IPS-20b (cell line): ENCODE results near the gene KRTAP5-3.

Source experiments
- H3K27ac ChIP-seq: one replicate; pipeline ENCODE4 v1.5.1; 2013; ENCODE audit warnings: low read length
- H3K27me3 ChIP-seq: 2 replicates; pipeline ENCODE4 v1.6.1; 2013; ENCODE audit warnings: mild to moderate bottlenecking, low read length, inconsistent platforms; ENCODE audit not compliant: insufficient read depth
- H3K36me3 ChIP-seq: 2 replicates; pipeline ENCODE4 v1.6.1; 2013; ENCODE audit warnings: low read depth, mild to moderate bottlenecking, inconsistent platforms, low read length, moderate library complexity; ENCODE audit not compliant: insufficient read depth
- H3K4me1 ChIP-seq: 2 replicates; pipeline ENCODE4 v1.6.1; 2013; ENCODE audit warnings: mild to moderate bottlenecking, control low read depth, inconsistent platforms, low read length, moderate library complexity; ENCODE audit not compliant: insufficient read depth
- H3K4me3 ChIP-seq: 2 replicates; pipeline ENCODE4 v1.5.1; 2013; ENCODE audit warnings: mild to moderate bottlenecking, low read length, inconsistent platforms
- H3K9ac ChIP-seq: 2 replicates; pipeline ENCODE4 v1.6.1; 2013; ENCODE audit warnings: low read depth, mild to moderate bottlenecking, inconsistent platforms, low read length, moderate library complexity
- H3K9me3 ChIP-seq: 2 replicates; pipeline ENCODE4 v1.6.1; 2013; ENCODE audit warnings: mild to moderate bottlenecking, low read depth, low read length, inconsistent platforms; ENCODE audit not compliant: insufficient read depth

KRTAP5-3 gene

DNA sequence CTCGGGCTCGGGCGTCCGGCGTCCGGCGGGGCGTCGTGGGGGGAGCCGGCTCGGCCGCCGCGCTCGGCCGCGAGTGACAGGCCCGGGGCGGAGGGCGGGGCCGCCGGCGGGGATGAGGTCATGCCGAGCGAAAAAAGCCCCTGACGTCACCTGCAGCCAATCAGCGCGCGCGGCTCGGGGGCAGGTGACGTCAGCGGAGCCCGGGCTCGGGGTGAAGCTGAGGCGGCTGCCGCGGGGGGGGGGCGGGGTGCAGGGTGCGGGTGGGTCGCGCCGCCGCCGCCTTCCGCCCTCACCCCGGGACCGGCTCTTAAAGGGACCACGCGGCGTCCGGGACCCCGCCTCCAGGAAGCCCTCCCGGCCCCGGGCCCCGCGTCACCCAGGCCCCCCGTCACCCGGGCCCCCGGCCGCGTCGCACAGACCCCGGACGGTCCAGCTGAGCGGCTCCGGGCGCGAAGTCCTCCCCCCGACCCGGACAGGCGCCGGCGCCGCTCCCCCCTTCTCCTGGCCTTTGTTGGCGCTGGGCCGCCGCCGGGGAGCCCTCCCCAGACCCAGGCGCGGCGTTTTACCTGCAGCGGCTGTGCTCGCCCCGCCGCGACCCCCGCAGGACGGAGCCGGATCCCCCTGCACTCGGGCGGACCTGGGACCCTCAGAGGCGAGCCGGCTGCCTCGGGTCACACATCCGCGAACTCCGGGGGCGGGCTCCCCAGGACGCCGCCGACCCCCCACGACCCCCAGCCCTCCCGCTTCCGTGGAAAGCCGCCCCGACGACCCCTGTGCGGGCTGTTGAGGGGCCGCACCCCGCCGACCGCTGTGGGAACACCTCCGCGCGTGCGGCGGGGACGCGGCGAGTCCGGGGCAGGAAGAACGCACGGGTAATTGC lies 35.8 kb downstream of the KRTAP5-3 start, which contains the start of gene DUSP8:
Gene DUSP8, minus strand, starts transcription at position 75 of the 880 bp plus-strand sequence. CDS start 6,445 bp downstream, outside the sequence.
- peaks cover 9% of the 10 kb centered on the region for H3K4me1 ChIP-seq
- peaks cover 76% of the 10 kb centered on the region for H3K27me3 ChIP-seq
- H3K9ac ChIP-seq = no peak within 1 kb of the TSS
- H3K36me3 ChIP-seq = no peaks in the 10 kb centered on the region
- no peak within 1 kb of the TSS for H3K27ac ChIP-seq
- peak within 1 kb of the TSS; percentile 52; the same call in 1 of the 2 replicates for H3K4me3 ChIP-seq
- H3K9me3 ChIP-seq = no peaks in the 10 kb centered on the region

DNA sequence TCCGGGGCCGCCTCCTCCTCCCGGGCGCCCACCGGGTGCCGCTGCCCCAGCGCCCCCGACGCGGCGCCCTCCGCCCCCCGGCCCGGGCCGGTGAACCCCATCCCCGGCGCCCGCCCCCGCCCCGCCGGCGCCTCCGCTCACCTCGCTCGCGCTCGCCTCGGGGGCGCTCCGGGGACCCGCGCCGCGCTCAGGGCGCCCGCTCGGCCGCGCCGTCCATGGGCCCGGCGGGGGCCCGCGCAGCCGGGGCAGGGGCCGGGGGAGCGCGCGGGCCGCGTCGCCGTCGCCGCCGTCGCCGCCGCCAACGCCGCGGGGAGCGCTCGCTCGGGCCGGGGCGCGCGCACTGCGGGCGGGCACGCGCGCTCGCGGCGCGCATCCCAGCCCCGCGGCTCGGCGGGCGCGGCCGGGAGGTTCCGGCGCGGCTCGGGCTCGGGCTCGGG lies 36.5 kb downstream of the KRTAP5-3 start:
- Histone ChIP-seq H3K9me3 (no peaks in the 10 kb centered on the region), H3K4me3 (no peak overlapping the region), H3K36me3 (no peaks in the 10 kb centered on the region), H3K9ac (no peak overlapping the region), H3K27ac (no peak overlapping the region), H3K4me1 (peaks cover 9% of the 10 kb centered on the region), H3K27me3 (peaks cover 75% of the 10 kb centered on the region)

DNA sequence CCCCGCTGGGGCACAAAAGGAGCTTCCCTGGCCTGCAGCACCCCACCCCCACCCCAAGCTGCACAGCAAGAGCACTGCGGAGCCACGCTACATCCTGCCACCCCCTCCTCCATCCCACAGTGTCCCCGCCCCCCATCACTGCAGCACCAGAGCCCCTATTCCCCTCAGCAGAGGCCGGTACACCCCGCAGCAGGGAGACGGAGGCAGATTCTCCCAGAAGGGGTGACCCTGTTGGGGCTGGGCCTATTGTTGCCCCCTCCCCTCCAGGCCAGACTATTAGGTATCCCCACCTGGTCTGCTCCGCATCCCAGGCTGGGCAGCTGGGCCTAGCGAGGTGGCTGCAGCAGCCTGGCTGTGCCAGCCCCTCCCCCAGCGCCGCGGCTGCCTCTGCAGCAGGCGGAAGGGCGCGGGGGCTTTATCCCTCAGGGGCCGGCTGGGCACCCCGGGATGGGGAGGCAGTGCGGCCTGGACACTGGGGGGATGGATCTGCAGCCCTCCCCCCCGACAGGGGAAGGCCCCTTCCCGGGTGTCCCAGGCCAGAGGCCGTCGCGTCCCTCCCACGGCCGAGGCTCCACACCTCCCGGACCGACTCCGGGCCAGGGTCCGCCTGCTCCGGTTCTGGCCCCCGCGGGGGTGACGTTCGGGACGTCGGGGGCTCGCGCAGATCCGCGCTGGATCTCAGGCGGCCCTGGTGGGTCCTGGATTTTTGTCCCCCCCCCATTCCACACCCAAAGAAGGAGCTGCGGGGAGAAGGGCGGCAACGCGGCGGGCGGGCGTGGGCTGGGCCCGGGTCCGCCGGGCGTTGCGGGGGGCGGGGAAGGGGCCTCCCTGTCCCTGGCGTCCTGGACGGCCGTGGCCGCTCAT lies 37.1 kb downstream of the KRTAP5-3 start:
- H3K9ac ChIP-seq = no peak overlapping the region

DNA sequence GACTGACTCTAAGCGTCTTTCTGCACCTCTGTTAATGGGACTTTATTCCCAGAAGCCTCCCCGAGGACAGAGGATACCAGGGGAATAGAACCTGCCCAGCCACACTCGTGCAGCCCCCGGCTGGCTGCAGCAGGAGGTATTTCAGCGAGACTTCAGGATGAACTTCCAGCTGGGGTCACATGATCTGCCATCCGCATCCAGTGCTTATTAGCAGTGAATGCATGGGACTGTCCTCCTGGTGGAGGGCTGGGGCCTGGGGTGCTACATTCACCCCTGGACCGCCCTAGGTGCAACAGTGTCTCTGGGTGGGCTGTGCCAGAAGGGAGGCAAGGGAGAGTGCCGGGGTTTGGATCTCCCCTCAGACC lies 37.8 kb downstream of the KRTAP5-3 start:
- Histone ChIP-seq H3K27me3 (peaks cover 64% of the 10 kb centered on the region), H3K36me3 (no peaks in the 10 kb centered on the region), H3K4me3 (peak overlapping the region; percentile 52; the same call in 1 of the 2 replicates), H3K4me1 (peaks cover 9% of the 10 kb centered on the region), H3K9ac (no peak overlapping the region), H3K27ac (no peak overlapping the region), H3K9me3 (no peaks in the 10 kb centered on the region)

More for the DNA sequence above, 37.1 kb downstream of the KRTAP5-3 start:
- Histone ChIP-seq H3K4me3 (peak overlapping the region; percentile 52; the same call in 1 of the 2 replicates), H3K27me3 (peaks cover 70% of the 10 kb centered on the region), H3K36me3 (no peaks in the 10 kb centered on the region), H3K9me3 (no peaks in the 10 kb centered on the region), H3K27ac (no peak overlapping the region), H3K4me1 (peaks cover 9% of the 10 kb centered on the region)

DNA sequence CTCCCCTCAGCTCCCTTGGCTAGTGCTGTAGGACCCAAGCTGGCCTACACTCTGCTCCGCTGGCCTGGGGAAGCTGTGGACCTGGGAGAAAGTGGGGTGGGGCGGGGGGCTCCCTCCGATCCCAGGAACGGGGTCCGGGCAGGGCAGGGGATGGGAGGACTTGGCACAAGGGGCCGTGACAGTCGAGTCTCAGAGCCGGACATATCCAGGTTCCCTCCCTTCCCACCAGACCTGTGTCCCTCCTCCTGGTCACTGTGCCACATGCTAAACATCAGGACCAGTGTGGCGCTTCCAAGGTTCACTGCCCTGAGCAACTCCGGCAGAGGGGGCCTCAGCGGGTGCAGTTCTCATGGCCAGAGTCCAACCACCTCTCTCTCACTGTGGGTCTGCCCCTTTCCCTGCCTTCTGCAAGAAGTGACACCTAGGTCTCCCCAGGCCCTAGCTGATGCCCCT lies 38.2 kb downstream of the KRTAP5-3 start:
- H3K4me1 ChIP-seq = peaks cover 9% of the 10 kb centered on the region
- no peaks in the 10 kb centered on the region for H3K36me3 ChIP-seq
- peaks cover 61% of the 10 kb centered on the region for H3K27me3 ChIP-seq
- H3K4me3 ChIP-seq = no peak overlapping the region
- H3K27ac ChIP-seq = no peak overlapping the region
- H3K9ac ChIP-seq = no peak overlapping the region
- H3K9me3 ChIP-seq = no peaks in the 10 kb centered on the region

DNA sequence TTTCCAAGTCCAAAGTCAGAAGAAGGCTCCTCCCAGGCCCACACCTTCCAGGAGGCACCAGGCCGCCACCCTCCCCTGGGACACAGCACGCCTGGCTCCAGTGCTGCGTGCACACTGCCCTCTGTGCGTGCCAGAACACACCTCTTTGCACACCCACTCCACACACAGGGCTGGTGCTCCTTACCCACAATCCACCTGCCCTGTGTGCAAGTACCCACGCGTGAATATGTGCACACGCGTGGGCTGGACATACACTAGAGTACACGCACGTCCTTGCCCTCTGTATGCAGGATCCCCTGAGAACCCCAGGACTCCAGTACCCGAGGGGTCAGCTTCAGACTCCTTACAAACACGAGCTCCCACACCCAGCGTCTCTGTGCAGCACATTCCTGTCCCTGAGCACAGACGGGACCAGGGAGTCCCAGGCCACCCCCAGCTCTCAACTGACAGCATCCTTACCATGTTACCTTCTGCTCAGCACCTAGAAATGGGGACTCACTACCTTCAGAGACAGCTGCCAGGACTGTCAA lies 38.9 kb downstream of the KRTAP5-3 start:
- H3K4me1 ChIP-seq = peaks cover 14% of the 10 kb centered on the region
- no peak overlapping the region for H3K9ac ChIP-seq

DNA sequence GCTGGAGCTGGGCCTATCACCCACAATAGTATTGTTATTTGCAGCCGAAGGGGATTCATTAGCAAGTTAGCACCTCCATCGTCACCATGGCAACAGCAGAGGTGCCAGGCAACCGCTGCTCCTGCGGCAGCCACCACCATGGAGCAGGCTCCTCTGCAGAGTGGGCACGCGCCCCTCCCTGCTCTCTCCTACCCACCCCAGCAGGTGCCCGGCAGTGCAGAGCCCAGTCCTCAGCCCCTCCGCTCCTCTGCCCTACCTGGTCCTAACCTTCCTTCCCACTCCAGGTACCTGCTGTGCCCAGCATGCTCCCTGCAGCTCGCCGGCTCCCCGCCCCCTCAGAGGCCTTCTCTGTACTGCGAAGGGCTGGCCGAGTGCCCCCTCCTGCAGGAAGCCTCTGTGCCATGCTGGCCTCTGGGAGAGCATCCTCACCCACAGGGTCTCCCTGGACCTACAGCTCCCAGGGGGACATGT lies 39.8 kb downstream of the KRTAP5-3 start:
- Histone ChIP-seq H3K27ac (no peak overlapping the region), H3K27me3 (peaks cover 52% of the 10 kb centered on the region), H3K4me1 (peaks cover 14% of the 10 kb centered on the region), H3K4me3 (no peak overlapping the region), H3K36me3 (no peaks in the 10 kb centered on the region), H3K9me3 (no peaks in the 10 kb centered on the region), H3K9ac (no peak overlapping the region)

More for the DNA sequence above, 38.9 kb downstream of the KRTAP5-3 start:
- no peaks in the 10 kb centered on the region for H3K36me3 ChIP-seq
- peaks cover 61% of the 10 kb centered on the region for H3K27me3 ChIP-seq
- no peaks in the 10 kb centered on the region for H3K9me3 ChIP-seq
- H3K27ac ChIP-seq = no peak overlapping the region
- no peak overlapping the region for H3K4me3 ChIP-seq

DNA sequence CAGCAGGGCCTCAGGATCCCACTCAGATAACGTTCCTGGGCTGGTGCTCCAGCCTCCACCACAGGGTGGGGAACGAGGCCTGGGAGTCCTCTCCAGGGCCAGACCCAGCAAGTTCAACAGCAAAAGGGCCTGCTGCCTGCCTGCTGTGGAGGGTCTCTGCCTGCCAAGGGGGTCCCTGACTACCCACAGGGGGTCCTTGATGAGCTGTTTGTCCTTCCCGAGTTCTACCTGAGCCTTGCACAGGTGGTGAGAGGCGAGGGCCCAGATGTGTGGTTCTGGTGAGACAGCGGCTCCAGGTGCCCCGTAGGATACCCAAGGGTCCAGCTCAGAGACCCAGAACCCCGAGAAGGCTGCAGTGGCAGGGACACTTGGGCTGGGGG lies 40.6 kb downstream of the KRTAP5-3 start:
- no peak overlapping the region for H3K9ac ChIP-seq
- H3K4me1 ChIP-seq = peaks cover 14% of the 10 kb centered on the region
- H3K4me3 ChIP-seq = no peak overlapping the region
- H3K27me3 ChIP-seq = peaks cover 45% of the 10 kb centered on the region
- H3K9me3 ChIP-seq = no peaks in the 10 kb centered on the region
- no peaks in the 10 kb centered on the region for H3K36me3 ChIP-seq
- H3K27ac ChIP-seq = no peak overlapping the region

DNA sequence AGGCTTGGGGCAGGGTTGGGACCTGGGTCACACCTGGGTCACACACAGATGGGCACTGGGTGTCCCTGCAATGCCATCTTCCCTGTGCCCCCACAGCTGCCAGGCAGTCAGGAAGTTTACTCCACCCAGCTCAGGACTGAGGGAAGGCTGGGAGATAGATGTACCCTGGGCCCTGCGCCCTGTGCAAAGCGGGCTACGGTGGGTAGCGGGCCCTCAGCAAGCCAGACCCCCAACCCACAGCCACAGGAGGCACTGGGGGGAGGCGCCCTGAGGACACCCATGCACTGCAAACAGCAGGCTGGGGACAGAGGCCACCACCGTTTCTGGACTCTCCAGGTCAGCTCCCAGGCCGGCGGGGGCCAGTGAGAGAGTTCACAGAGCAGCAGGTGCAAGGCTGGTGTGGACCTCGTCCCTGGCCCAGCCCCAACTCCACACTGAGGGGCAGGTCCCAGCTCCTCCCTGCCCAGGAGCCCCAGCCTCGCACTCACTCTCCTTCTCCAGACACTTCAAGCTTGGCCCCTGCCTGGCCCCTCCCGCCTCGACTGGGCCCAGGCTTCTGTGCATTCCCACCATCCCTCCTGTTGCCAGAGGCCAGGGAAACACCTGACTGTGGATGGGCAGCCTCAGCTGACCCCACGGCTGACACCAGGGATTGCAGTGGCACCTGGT lies 41.1 kb downstream of the KRTAP5-3 start:
- peaks cover 40% of the 10 kb centered on the region for H3K27me3 ChIP-seq
- H3K4me3 ChIP-seq = no peak overlapping the region
- H3K4me1 ChIP-seq = peaks cover 14% of the 10 kb centered on the region
- no peaks in the 10 kb centered on the region for H3K36me3 ChIP-seq
- H3K9ac ChIP-seq = no peak overlapping the region
- H3K27ac ChIP-seq = no peak overlapping the region
- H3K9me3 ChIP-seq = no peaks in the 10 kb centered on the region

DNA sequence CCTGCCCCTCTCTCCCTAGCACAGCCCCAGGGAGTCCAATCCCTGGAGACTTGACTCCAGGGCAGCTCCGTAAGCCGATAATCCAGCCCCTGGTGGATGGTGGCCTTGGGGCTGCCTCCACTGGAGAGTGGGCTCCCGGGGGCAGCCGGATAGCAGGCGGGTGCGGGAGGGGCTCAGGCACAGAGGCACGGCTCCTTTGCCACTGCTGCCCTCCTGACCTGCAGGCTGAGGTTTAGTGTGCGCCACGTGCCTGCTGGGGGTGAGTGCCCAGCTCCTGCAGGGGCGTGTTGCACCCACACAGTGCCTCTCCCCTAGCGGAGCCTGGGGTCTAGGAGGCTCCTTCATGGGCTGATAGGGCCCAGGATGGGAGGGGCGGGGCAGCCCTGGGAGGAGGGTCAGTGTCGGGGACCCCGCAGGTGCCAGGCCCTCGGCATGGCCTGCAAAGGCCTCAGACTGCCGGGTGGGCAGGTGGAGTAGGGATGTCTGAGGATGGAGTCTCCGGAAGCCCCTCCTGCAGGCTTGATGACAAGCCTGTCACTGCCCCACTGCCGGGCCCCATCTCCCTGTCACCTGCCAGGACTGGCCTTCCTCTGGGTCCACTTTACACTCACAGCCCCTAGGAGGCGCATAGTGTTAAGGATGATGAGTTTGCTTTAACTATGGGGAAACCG lies 41.7 kb downstream of the KRTAP5-3 start:
- peaks cover 39% of the 10 kb centered on the region for H3K27me3 ChIP-seq
- peaks cover 14% of the 10 kb centered on the region for H3K4me1 ChIP-seq
- no peak overlapping the region for H3K4me3 ChIP-seq
- no peak overlapping the region for H3K9ac ChIP-seq
- H3K36me3 ChIP-seq = no peaks in the 10 kb centered on the region
- H3K9me3 ChIP-seq = no peaks in the 10 kb centered on the region
- H3K27ac ChIP-seq = no peak overlapping the region
